WTC11 (cell line): ENCODE measurements around the gene BDKRB2.

Source experiments
- AFF4 ChIP-seq: sonication (generic); formaldehyde crosslinking; IDR thresholded peaks from 2 replicates; pipeline ENCODE4 v1.8.1; 2023; ENCODE audit warnings: mild to moderate bottlenecking, missing genetic modification reagents, borderline replicate concordance
- CBFB ChIP-seq: sonication (generic); formaldehyde crosslinking; IDR thresholded peaks from 2 replicates; pipeline ENCODE4 v1.8.1; 2022; ENCODE audit warnings: mild to moderate bottlenecking, low read depth, missing genetic modification reagents
- CREB1 ChIP-seq: sonication (generic); formaldehyde crosslinking; IDR thresholded peaks from 2 replicates; pipeline ENCODE4 v1.8.0; 2023; ENCODE audit warnings: mild to moderate bottlenecking, missing genetic modification reagents
- FOXK1 ChIP-seq: sonication (generic); formaldehyde crosslinking; IDR thresholded peaks from 2 replicates; pipeline ENCODE4 v1.8.0; 2022; ENCODE audit warnings: mild to moderate bottlenecking, moderate library complexity, missing genetic modification reagents
- GABPB1 ChIP-seq: sonication (generic); formaldehyde crosslinking; IDR thresholded peaks from 2 replicates; pipeline ENCODE4 v1.8.1; 2023; ENCODE audit warnings: mild to moderate bottlenecking, missing genetic modification reagents
- MYBL2 ChIP-seq: sonication (generic); formaldehyde crosslinking; IDR thresholded peaks from 2 replicates; pipeline ENCODE4 v1.8.1; 2023; ENCODE audit warnings: mild to moderate bottlenecking, moderate library complexity, missing genetic modification reagents
- ZNF219 ChIP-seq: sonication (generic); formaldehyde crosslinking; IDR thresholded peaks from 2 replicates; pipeline ENCODE4 v1.8.0; 2023; ENCODE audit warnings: missing genetic modification reagents, mild to moderate bottlenecking, borderline replicate concordance
- ZNF263 ChIP-seq: sonication (generic); formaldehyde crosslinking; IDR thresholded peaks from 2 replicates; pipeline ENCODE4 v1.8.1; 2022; ENCODE audit warnings: low read depth, mild to moderate bottlenecking, moderate library complexity, missing genetic modification reagents
- TF ChIP-seq, protein P1 (sequence below): fragments of 200-600 bp; IDR thresholded peaks from 2 replicates; pipeline ENCODE4 v1.8.0; 2022; ENCODE audit warnings: antibody characterized with exemption
- TF ChIP-seq, protein P2 (sequence below): sonication (generic); formaldehyde crosslinking; IDR thresholded peaks from 2 replicates; pipeline ENCODE4 v1.8.0; 2023; ENCODE audit warnings: mild to moderate bottlenecking, missing genetic modification reagents
- TF ChIP-seq, protein P3 (sequence below): sonication (generic); formaldehyde crosslinking; IDR thresholded peaks from 2 replicates; pipeline ENCODE4 v1.8.0; 2022; ENCODE audit warnings: missing genetic modification reagents
- TF ChIP-seq, protein P4 (sequence below): sonication (generic); formaldehyde crosslinking; IDR thresholded peaks from 2 replicates; pipeline ENCODE4 v1.8.1; 2023; ENCODE audit warnings: mild to moderate bottlenecking, missing genetic modification reagents, moderate library complexity
- TF ChIP-seq, protein P5 (sequence below): sonication (generic); formaldehyde crosslinking; IDR thresholded peaks from 2 replicates; pipeline ENCODE4 v1.8.1; 2023; ENCODE audit warnings: mild to moderate bottlenecking, missing genetic modification reagents, moderate library complexity
- TF ChIP-seq, protein P6 (sequence below): sonication (generic); formaldehyde crosslinking; IDR thresholded peaks from 2 replicates; pipeline ENCODE4 v1.8.1; 2023; ENCODE audit warnings: mild to moderate bottlenecking, missing genetic modification reagents

GRCh38 chr14:96162741-96163140 is 41.9 kb upstream of the BDKRB2 start:
- TF ChIP-seq MYBL2 (CRISPR knock-in tag): no peak
- TF ChIP-seq, protein P1, sequence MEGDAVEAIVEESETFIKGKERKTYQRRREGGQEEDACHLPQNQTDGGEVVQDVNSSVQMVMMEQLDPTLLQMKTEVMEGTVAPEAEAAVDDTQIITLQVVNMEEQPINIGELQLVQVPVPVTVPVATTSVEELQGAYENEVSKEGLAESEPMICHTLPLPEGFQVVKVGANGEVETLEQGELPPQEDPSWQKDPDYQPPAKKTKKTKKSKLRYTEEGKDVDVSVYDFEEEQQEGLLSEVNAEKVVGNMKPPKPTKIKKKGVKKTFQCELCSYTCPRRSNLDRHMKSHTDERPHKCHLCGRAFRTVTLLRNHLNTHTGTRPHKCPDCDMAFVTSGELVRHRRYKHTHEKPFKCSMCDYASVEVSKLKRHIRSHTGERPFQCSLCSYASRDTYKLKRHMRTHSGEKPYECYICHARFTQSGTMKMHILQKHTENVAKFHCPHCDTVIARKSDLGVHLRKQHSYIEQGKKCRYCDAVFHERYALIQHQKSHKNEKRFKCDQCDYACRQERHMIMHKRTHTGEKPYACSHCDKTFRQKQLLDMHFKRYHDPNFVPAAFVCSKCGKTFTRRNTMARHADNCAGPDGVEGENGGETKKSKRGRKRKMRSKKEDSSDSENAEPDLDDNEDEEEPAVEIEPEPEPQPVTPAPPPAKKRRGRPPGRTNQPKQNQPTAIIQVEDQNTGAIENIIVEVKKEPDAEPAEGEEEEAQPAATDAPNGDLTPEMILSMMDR: no peak
- no peak for TF ChIP-seq AFF4 (CRISPR knock-in tag)
- no peak for TF ChIP-seq GABPB1 (CRISPR knock-in tag)
- TF ChIP-seq ZNF263: no peak
- TF ChIP-seq CBFB (CRISPR knock-in tag): no peak
- TF ChIP-seq, protein P2, sequence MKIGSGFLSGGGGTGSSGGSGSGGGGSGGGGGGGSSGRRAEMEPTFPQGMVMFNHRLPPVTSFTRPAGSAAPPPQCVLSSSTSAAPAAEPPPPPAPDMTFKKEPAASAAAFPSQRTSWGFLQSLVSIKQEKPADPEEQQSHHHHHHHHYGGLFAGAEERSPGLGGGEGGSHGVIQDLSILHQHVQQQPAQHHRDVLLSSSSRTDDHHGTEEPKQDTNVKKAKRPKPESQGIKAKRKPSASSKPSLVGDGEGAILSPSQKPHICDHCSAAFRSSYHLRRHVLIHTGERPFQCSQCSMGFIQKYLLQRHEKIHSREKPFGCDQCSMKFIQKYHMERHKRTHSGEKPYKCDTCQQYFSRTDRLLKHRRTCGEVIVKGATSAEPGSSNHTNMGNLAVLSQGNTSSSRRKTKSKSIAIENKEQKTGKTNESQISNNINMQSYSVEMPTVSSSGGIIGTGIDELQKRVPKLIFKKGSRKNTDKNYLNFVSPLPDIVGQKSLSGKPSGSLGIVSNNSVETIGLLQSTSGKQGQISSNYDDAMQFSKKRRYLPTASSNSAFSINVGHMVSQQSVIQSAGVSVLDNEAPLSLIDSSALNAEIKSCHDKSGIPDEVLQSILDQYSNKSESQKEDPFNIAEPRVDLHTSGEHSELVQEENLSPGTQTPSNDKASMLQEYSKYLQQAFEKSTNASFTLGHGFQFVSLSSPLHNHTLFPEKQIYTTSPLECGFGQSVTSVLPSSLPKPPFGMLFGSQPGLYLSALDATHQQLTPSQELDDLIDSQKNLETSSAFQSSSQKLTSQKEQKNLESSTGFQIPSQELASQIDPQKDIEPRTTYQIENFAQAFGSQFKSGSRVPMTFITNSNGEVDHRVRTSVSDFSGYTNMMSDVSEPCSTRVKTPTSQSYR (CRISPR knock-in tag): no peak
- TF ChIP-seq, protein P3, sequence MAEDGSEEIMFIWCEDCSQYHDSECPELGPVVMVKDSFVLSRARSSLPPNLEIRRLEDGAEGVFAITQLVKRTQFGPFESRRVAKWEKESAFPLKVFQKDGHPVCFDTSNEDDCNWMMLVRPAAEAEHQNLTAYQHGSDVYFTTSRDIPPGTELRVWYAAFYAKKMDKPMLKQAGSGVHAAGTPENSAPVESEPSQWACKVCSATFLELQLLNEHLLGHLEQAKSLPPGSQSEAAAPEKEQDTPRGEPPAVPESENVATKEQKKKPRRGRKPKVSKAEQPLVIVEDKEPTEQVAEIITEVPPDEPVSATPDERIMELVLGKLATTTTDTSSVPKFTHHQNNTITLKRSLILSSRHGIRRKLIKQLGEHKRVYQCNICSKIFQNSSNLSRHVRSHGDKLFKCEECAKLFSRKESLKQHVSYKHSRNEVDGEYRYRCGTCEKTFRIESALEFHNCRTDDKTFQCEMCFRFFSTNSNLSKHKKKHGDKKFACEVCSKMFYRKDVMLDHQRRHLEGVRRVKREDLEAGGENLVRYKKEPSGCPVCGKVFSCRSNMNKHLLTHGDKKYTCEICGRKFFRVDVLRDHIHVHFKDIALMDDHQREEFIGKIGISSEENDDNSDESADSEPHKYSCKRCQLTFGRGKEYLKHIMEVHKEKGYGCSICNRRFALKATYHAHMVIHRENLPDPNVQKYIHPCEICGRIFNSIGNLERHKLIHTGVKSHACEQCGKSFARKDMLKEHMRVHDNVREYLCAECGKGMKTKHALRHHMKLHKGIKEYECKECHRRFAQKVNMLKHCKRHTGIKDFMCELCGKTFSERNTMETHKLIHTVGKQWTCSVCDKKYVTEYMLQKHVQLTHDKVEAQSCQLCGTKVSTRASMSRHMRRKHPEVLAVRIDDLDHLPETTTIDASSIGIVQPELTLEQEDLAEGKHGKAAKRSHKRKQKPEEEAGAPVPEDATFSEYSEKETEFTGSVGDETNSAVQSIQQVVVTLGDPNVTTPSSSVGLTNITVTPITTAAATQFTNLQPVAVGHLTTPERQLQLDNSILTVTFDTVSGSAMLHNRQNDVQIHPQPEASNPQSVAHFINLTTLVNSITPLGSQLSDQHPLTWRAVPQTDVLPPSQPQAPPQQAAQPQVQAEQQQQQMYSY (CRISPR knock-in tag): no peak
- TF ChIP-seq FOXK1 (CRISPR knock-in tag): no peak
- TF ChIP-seq, protein P4, sequence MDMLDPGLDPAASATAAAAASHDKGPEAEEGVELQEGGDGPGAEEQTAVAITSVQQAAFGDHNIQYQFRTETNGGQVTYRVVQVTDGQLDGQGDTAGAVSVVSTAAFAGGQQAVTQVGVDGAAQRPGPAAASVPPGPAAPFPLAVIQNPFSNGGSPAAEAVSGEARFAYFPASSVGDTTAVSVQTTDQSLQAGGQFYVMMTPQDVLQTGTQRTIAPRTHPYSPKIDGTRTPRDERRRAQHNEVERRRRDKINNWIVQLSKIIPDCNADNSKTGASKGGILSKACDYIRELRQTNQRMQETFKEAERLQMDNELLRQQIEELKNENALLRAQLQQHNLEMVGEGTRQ (CRISPR knock-in tag): no peak
- TF ChIP-seq, protein P5, sequence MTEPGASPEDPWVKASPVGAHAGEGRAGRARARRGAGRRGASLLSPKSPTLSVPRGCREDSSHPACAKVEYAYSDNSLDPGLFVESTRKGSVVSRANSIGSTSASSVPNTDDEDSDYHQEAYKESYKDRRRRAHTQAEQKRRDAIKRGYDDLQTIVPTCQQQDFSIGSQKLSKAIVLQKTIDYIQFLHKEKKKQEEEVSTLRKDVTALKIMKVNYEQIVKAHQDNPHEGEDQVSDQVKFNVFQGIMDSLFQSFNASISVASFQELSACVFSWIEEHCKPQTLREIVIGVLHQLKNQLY (CRISPR knock-in tag): no peak
- no peak for TF ChIP-seq ZNF219 (CRISPR knock-in tag)
- no peak for TF ChIP-seq CREB1 (CRISPR knock-in tag)
- TF ChIP-seq, protein P6, sequence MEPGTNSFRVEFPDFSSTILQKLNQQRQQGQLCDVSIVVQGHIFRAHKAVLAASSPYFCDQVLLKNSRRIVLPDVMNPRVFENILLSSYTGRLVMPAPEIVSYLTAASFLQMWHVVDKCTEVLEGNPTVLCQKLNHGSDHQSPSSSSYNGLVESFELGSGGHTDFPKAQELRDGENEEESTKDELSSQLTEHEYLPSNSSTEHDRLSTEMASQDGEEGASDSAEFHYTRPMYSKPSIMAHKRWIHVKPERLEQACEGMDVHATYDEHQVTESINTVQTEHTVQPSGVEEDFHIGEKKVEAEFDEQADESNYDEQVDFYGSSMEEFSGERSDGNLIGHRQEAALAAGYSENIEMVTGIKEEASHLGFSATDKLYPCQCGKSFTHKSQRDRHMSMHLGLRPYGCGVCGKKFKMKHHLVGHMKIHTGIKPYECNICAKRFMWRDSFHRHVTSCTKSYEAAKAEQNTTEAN: no peak
